C4-2B (cell line): Measurements from ENCODE around the gene ZXDB.

Experiments used
- CTCF ChIP-seq: fragments of 450-650 bp; conservative IDR thresholded peaks from 2 replicates; pipeline ENCODE4 v1.5.1; 2017; ENCODE audit warnings: mild to moderate bottlenecking
- ZFX ChIP-seq: fragments of 450-650 bp; IDR thresholded peaks from 2 replicates; pipeline ENCODE4 v1.6.1; 2017

GRCh38 chrX:57640674-57641016, 48.8 kb downstream of the ZXDB start:
- no peak for TF ChIP-seq CTCF
- TF ChIP-seq ZFX = no peak
